HepG2 (cell line): ENCODE measurements around the gene CTSA. TPM values are rescaled to one million over a fixed set of nuclear protein-coding genes. Genes with fewer than 3 reads are reported as not detected.

Experiments used
- MAF1 ChIP-seq: sonication (generic); formaldehyde crosslinking; IDR thresholded peaks from 2 replicates; pipeline ENCODE4 v1.5.0; 2020; ENCODE audit warnings: missing genetic modification reagents, borderline replicate concordance
- THAP9 ChIP-seq: sonication (generic); formaldehyde crosslinking; IDR thresholded peaks from 2 replicates; pipeline ENCODE4; 2020; ENCODE audit warnings: missing genetic modification reagents, mild to moderate bottlenecking, borderline replicate concordance
- ZNF580 ChIP-seq: IDR thresholded peaks from 2 replicates; pipeline ENCODE4 v1.6.1; 2016; ENCODE audit warnings: low read depth, borderline replicate concordance
- polyA plus RNA-seq, 8 experiments: library from polyadenylated mRNA; depleted of rRNA in 3 of 8; stranded (reverse) in 7 of 8; unstranded in 1 of 8; fragments of >200 nt; fragmentation: Illumina TruSeq in 4 of 8; extraction: Trizol in 4 of 8; gene quantifications; 2 replicates each; pipeline versions ENCODE4 v1.2.1 to v1.2.3, GENCODE V29; 2011 to 2016; ENCODE audit warnings: low read depth in 4 of 8, missing spikeins in 1 of 8, mixed read lengths in 1 of 8; ENCODE audit not compliant: insufficient read depth in 1 of 8
- total RNA-seq, 5 experiments: library from RNA; depleted of rRNA; stranded (reverse); fragments of >200 nt; fragmentation: Illumina TruSeq; extraction: Trizol; gene quantifications; 2 replicates each; pipeline ENCODE4 v1.2.3, GENCODE V29; 2016; ENCODE audit warnings: low read depth in 1 of 5
- TF ChIP-seq, protein P1 (sequence below): sonication (generic); formaldehyde crosslinking; IDR thresholded peaks from 2 replicates; pipeline ENCODE4 v1.5.0; 2020; ENCODE audit warnings: mild to moderate bottlenecking, missing genetic modification reagents, borderline replicate concordance

The CTSA gene
- total and polyA plus RNA-seq, 2 of the 13 experiments (the other 11 are each of a cell fraction or from before 2014, with no cell fraction given), result 202 to 231 TPM

- TF ChIP-seq THAP9 (CRISPR knock-in tag), result peak; percentile 41; the same call in 1 of the 2 replicates
- TF ChIP-seq, protein P1, sequence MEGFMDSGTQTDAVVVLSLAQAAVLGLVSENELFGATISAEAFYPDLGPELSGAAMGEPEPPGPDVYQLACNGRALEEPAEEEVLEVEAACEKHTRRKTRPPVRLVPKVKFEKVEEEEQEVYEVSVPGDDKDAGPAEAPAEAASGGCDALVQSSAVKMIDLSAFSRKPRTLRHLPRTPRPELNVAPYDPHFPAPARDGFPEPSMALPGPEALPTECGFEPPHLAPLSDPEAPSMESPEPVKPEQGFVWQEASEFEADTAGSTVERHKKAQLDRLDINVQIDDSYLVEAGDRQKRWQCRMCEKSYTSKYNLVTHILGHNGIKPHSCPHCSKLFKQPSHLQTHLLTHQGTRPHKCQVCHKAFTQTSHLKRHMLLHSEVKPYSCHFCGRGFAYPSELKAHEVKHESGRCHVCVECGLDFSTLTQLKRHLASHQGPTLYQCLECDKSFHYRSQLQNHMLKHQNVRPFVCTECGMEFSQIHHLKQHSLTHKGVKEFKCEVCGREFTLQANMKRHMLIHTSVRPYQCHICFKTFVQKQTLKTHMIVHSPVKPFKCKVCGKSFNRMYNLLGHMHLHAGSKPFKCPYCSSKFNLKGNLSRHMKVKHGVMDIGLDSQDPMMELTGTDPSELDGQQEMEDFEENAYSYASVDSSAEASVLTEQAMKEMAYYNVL (CRISPR knock-in tag), result 0 out of 2 replicates have a peak, but pooled peaks have one; percentile 18
- TF ChIP-seq MAF1 (CRISPR knock-in tag), result 0 out of 2 replicates have a peak, but pooled peaks have one; percentile 5
- no peak for TF ChIP-seq ZNF580 (CRISPR knock-in tag)
Observed at GRCh38 chr20:45904583-45905504, 13.7 kb downstream of the CTSA start (continued).
